PC-3 (cell line): ENCODE data around the gene PDE6G.

Experiments
- EZH2 ChIP-seq: fragments of 300-600 bp; sonication (generic); IDR thresholded peaks from one replicate; pipeline ENCODE4 v1.6.1; 2017; ENCODE audit warnings: antibody characterized with exemption, mild to moderate bottlenecking, low read length; ENCODE audit not compliant: unreplicated experiment
- EZH2phosphoT487 ChIP-seq: fragments of 300-600 bp; sonication (generic); IDR thresholded peaks from 2 replicates; pipeline ENCODE4 v1.6.1; 2018; ENCODE audit warnings: mild to moderate bottlenecking, antibody characterized with exemption, low read length, borderline replicate concordance
- TF ChIP-seq, protein P1 (sequence below): fragments of 300-600 bp; sonication (generic); conservative IDR thresholded peaks from 2 replicates; pipeline ENCODE4 v1.5.1; 2017; ENCODE audit warnings: antibody characterized with exemption, low read depth, mild to moderate bottlenecking, low read length

DNA sequence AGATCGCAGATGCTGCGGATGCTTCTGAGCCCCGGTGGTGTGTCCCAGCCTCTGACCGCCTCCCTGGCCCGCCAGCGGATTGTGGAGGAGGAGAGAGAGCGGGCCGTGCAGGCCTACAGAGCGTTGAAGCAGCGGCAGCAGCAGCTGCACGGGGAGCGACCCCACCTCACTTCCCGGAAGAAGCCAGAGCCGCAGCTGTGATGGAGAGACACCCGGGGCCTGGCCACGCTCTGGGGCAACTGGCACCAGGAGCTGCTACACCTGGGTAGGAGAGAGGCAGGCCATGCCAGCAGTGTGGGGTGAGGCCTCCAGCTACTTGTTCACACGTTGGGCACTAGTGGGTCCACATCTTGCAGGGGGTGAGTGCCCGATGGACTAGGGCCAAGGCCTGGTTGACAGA lies 16.2 kb upstream of the PDE6G start:
- TF ChIP-seq, protein P1, sequence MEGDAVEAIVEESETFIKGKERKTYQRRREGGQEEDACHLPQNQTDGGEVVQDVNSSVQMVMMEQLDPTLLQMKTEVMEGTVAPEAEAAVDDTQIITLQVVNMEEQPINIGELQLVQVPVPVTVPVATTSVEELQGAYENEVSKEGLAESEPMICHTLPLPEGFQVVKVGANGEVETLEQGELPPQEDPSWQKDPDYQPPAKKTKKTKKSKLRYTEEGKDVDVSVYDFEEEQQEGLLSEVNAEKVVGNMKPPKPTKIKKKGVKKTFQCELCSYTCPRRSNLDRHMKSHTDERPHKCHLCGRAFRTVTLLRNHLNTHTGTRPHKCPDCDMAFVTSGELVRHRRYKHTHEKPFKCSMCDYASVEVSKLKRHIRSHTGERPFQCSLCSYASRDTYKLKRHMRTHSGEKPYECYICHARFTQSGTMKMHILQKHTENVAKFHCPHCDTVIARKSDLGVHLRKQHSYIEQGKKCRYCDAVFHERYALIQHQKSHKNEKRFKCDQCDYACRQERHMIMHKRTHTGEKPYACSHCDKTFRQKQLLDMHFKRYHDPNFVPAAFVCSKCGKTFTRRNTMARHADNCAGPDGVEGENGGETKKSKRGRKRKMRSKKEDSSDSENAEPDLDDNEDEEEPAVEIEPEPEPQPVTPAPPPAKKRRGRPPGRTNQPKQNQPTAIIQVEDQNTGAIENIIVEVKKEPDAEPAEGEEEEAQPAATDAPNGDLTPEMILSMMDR = no peak
- no peak for TF ChIP-seq EZH2
- TF ChIP-seq EZH2phosphoT487 = no peak
